ENCODE measurements around the gene STXBP5. TPM values are rescaled to one million over a fixed set of nuclear protein-coding genes. Genes with fewer than 3 reads are reported as not detected.

Gene STXBP5
- total RNA-seq, 3 donors from 2014 or later = 42.0 to 71.1 (median 47.8) TPM

DNA sequence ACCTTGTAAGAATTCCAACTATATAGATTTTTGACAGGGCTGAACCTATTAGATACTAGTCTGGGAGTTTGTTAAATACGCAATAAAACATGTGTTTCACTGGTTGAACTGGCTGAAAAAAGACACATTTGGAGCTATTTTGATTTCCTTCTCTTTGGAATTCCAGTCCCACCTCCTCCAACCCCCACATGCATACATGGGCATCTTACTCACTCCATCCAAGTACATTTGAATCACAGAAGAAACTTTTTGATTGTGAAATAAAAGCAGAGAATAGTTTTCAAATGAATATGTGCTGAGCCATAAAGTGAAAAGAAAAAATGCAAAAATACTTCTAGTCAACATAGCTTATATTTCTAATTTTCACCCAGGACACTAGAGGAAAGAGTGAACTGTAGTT lies 33.9 kb upstream of the STXBP5 start:
- H3K36me3 ChIP-seq (ENCODE audit: low read depth) = no peaks in the 10 kb centered on the region
- H3K9me3 ChIP-seq = no peaks in the 10 kb centered on the region
- intact Hi-C loops (cut with DNase I, micrococcal nuclease) = no loop called here
- DNase-seq = no peak
- H3K4me3 ChIP-seq = no peak overlapping the region
- no peak for ATAC-seq
- TF ChIP-seq, protein P1, sequence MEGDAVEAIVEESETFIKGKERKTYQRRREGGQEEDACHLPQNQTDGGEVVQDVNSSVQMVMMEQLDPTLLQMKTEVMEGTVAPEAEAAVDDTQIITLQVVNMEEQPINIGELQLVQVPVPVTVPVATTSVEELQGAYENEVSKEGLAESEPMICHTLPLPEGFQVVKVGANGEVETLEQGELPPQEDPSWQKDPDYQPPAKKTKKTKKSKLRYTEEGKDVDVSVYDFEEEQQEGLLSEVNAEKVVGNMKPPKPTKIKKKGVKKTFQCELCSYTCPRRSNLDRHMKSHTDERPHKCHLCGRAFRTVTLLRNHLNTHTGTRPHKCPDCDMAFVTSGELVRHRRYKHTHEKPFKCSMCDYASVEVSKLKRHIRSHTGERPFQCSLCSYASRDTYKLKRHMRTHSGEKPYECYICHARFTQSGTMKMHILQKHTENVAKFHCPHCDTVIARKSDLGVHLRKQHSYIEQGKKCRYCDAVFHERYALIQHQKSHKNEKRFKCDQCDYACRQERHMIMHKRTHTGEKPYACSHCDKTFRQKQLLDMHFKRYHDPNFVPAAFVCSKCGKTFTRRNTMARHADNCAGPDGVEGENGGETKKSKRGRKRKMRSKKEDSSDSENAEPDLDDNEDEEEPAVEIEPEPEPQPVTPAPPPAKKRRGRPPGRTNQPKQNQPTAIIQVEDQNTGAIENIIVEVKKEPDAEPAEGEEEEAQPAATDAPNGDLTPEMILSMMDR (IDR thresholded peaks at IDR 0.05) = no peak
- no peaks in the 10 kb centered on the region for H3K4me1 ChIP-seq (ENCODE audit: low read depth)

DNA sequence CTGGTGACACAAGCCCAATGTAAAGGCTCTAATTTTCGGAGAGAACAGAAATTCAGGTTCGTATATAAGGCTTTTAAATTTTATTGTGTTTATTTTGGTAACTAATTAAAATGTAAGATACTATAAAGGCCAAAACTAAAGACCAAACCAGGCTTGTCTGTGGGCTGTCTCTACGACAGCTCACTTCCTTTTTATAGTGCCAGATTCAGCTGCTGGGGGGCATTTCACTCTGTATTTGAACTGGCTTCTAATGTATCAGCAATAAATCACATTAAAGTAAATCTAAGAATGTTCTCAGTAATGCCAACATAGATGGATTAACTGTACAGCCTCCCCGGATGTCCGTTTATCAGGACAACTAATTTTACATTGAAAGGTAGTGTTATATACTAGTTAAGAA lies 31.1 kb upstream of the STXBP5 start:
- Histone ChIP-seq H3K9me3 (no peaks in the 10 kb centered on the region), H3K36me3 (ENCODE audit: low read depth) (no peaks in the 10 kb centered on the region), H3K4me3 (no peak overlapping the region), H3K4me1 (ENCODE audit: low read depth) (no peaks in the 10 kb centered on the region)
- DNase-seq = no peak
- intact Hi-C loops (cut with DNase I, micrococcal nuclease) = no loop called here
- ATAC-seq = no peak
- TF ChIP-seq, protein P1 (IDR thresholded peaks at IDR 0.05) = no peak

DNA sequence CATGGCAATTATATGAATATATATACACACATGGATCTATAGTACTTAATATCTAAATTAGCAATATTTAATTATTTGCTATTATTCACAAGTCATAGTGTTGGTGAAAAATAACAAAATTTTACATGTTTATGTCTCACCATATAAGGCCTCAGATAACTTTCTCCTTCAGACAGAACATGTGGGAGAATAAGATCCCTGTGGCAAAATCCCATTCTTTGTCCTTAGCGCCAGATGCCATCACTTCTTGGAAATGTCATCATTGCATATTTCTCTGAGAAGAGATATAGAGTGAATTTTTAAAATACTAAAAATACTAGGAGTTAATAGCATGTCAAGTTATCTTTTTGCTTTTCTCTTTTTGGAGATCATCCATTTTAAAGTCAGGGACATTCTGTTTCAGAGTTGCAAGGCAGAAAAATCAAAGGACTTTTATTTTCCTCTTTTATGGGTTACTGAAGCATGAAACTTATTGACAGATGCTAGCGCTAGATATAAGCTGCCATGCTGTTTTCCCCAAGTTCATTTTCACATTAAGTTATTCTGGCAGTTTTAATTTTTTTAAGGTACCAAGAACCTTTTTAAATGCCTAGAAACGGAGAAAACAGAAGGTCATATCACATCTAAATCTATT lies 30.4 kb upstream of the STXBP5 start:
- no peak overlapping the region for H3K4me3 ChIP-seq
- intact Hi-C loops (cut with DNase I, micrococcal nuclease) = no loop called here
- DNase-seq (no peak), ATAC-seq (no peak)
- no peaks in the 10 kb centered on the region for H3K4me1 ChIP-seq (ENCODE audit: low read depth)
- TF ChIP-seq, protein P1 (IDR thresholded peaks at IDR 0.05) = no peak
- no peaks in the 10 kb centered on the region for H3K9me3 ChIP-seq
- no peaks in the 10 kb centered on the region for H3K36me3 ChIP-seq (ENCODE audit: low read depth)

DNA sequence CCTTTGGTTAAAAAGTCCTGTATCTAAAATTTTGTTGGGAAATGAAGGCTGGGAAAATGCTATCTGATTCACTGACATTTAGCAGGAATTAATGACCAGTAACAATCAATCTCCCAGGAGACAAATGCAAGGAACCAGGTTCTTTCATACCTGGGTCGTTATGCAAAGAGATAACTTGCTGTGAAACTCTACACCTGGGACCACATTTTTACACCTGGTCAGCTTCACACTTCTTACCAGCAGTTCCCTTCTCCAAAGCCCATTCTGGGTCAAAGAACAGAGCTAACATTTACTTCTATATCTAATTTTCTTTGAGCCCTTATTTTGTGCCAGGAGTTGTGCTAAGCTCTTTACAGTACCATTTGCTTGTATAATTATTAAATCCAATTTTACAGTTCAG lies 27.4 kb upstream of the STXBP5 start:
- no peaks in the 10 kb centered on the region for H3K9me3 ChIP-seq
- intact Hi-C loops (cut with DNase I, micrococcal nuclease) = no loop called here
- ATAC-seq (no peak), DNase-seq (no peak)
- H3K36me3 ChIP-seq (ENCODE audit: low read depth) = no peaks in the 10 kb centered on the region
- H3K4me3 ChIP-seq = no peak overlapping the region
- TF ChIP-seq, protein P1 (IDR thresholded peaks at IDR 0.05) = no peak
- no peaks in the 10 kb centered on the region for H3K4me1 ChIP-seq (ENCODE audit: low read depth)

DNA sequence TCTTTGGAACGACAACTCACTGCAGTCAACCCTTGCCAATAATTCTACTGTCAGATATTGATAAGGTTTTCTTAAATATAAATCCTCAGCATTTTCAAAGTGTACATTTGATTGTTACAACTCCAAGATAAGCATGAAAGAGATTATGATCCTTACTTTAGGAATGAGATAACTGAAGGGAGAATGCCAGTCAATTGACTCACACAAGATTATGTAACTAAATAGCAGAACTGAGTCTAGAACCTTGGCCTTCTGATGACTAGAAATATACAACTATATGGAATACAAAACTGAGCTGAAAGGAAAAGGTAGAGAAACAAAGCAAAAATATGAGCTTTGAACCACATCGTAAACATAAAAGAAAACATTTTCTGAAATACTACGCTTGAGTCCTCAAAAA lies 26.9 kb upstream of the STXBP5 start:
- TF ChIP-seq, protein P1 (IDR thresholded peaks at IDR 0.05) = no peak
- no peak for ATAC-seq
- Histone ChIP-seq H3K4me1 (ENCODE audit: low read depth) (no peaks in the 10 kb centered on the region), H3K9me3 (no peaks in the 10 kb centered on the region), H3K36me3 (ENCODE audit: low read depth) (no peaks in the 10 kb centered on the region), H3K4me3 (no peak overlapping the region)
- DNase-seq = no peak
- intact Hi-C loops (cut with DNase I, micrococcal nuclease) = no loop called here

DNA sequence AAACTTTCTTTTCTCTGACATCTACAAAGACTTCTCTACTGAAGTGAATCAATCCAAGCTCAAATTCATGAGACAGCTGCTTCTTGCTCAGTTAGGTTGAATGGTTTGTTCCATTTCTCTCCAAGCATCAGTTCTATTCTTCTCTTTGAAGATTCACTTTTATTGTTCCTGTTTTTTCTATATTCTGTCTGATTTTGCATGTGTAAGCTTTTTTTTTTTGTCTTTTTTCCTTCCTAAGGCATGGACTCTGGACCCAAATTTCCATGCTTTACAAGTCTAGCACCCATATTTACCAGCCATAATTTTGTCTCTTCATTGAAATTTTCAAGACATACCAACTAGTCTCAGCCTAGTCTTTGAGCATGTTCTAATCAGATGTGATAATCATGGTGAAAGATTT lies 25.9 kb upstream of the STXBP5 start:
- Histone ChIP-seq H3K4me1 (ENCODE audit: low read depth) (no peaks in the 10 kb centered on the region), H3K4me3 (no peak overlapping the region), H3K36me3 (ENCODE audit: low read depth) (no peaks in the 10 kb centered on the region), H3K9me3 (no peaks in the 10 kb centered on the region)
- ATAC-seq (no peak), DNase-seq (no peak)
- TF ChIP-seq, protein P1 (IDR thresholded peaks at IDR 0.05) = no peak
- intact Hi-C loops (cut with DNase I, micrococcal nuclease) = no loop called here

Measured in mucosa of descending colon (tissue), 3 donors.